Measurements from ENCODE around the gene ZBTB12. TPM values are rescaled to one million over a fixed set of nuclear protein-coding genes. Genes with fewer than 3 reads are reported as not detected.

ZBTB12 gene
- total and polyA plus RNA-seq, 9 of the 15 experiments (the other 6 are each of a cell fraction or from before 2014, with no cell fraction given) = 0.03 to 12.4 (median 5.8) TPM; not detected in 1

GRCh38 chr6:31930962-31931361 is 29.1 kb upstream of the ZBTB12 start:
- ChIA-PET CTCF (ENCODE audit: low intra/inter-chr PET ratio) (no interaction called here), POLR2A (interaction anchor here (1.1 kb wide), 1 partner anchor 247 kb away, joined by 3 read pairs; no protein-coding TSS in a partner anchor)
- H3K9ac ChIP-seq (ENCODE audit: insufficient read depth in 1 of 2, low read depth in 2 of 2, low read length in 2 of 2) = no peak overlapping the region
- H3K9me1 ChIP-seq (ENCODE audit: control insufficient read depth, insufficient read depth, low read length) = no peaks in the 10 kb centered on the region
- BruUV-seq (replicated peaks) = no TSS peak
- no peaks in the 10 kb centered on the region for H3K36me3 ChIP-seq (ENCODE audit: control insufficient read depth, insufficient read depth, low read length)
- ATAC-seq (no peak), FAIRE-seq (no peak), DNase-seq (ENCODE audit: extremely low read depth in 1 of 4, low spot score in 3 of 4) (no peak)
- TF ChIP-seq KDM1A (IDR thresholded peaks at IDR 0.05) (peak in 1 of 2 experiments; percentile 29; a peak in 1 of 4 replicates), BCOR (IDR thresholded peaks at IDR 0.05) (peak; percentile 51), AFF4 (CRISPR knock-in tag; IDR thresholded peaks at IDR 0.05) (no peak), ZNF696 (CRISPR knock-in tag; conservative IDR thresholded peaks at IDR 0.05) (no peak), TAL1 (IDR thresholded peaks at IDR 0.05) (no peak), ZNF146 (CRISPR knock-in tag; IDR thresholded peaks at IDR 0.05; ENCODE audit: unreplicated experiment) (peak; percentile 66)
- H3K79me2 ChIP-seq (ENCODE audit: control insufficient read depth, insufficient read depth, low read length) = no peaks in the 10 kb centered on the region
- in situ Hi-C loops (cut with MboI) (no loop called here), intact Hi-C loops (cut with micrococcal nuclease) (no loop called here)
- H3K27me3 ChIP-seq (ENCODE audit: control insufficient read depth in 2 of 2, insufficient read depth in 2 of 2, low read length in 2 of 2) = peaks cover 8 to 12% of the 10 kb centered on the region in 2 experiments; a peak in 2 of 5 replicates
- H3K4me1 ChIP-seq (replicated peaks in 1 of 2; ENCODE audit: control insufficient read depth in 2 of 2, insufficient read depth in 2 of 2, low read length in 2 of 2) = peaks cover 6 to 13% of the 10 kb centered on the region in 2 experiments; a peak in 4 of 5 replicates
- no peak overlapping the region for H3K4me3 ChIP-seq
- H2AFZ ChIP-seq (ENCODE audit: low read depth, low read length) = no peak overlapping the region
- H3K27ac ChIP-seq (ENCODE audit: extremely low read depth, low read depth, low read length) = no peak overlapping the region
- 94% methylated on average over 1 of the region's 1 CpG for WGBS (ENCODE audit: insufficient coverage, low coverage, missing lambda C conversion rate)
- H4K20me1 ChIP-seq (replicated peaks; ENCODE audit: control insufficient read depth, insufficient read depth, low read length) = no peaks in the 10 kb centered on the region
- H3K4me2 ChIP-seq (ENCODE audit: insufficient read depth, low read length) = no peak overlapping the region
- H3K9me3 ChIP-seq (replicated peaks; ENCODE audit: control insufficient read depth, insufficient read depth, low read depth, low read length) = peaks cover 2% of the 10 kb centered on the region; the same call in 1 of the 2 replicates
